GM23338 (cell line): Measurements from ENCODE around the gene IMMP2L. TPM values are rescaled to one million over a fixed set of nuclear protein-coding genes. Genes with fewer than 3 reads are reported as not detected.

Experiments used
- ATAC-seq: fragments of 200-7000 bp; cut with Tn5 transposase; 3 replicates; pipeline ENCODE4 v1.9.1; 2020
- DNase-seq: peaks from one replicate; pipeline ENCODE4 v3.0.0-alpha.2; 2015; ENCODE audit warnings: low spot score
- H2AFZ ChIP-seq: fragments of 200-600 bp; sonication (generic); 2 replicates; pipeline ENCODE4 v1.8.0; 2016; ENCODE audit warnings: antibody characterized with exemption, mild to moderate bottlenecking, moderate library complexity
- H3F3A ChIP-seq: fragments of 200-600 bp; sonication (generic); replicated peaks from 2 replicates; pipeline ENCODE4 v1.8.0; 2017; ENCODE audit warnings: antibody characterized with exemption, mixed run types, low read depth
- H3K27ac ChIP-seq: fragments of 200-600 bp; sonication (generic); 2 replicates; pipeline ENCODE4 v1.6.1; 2016; ENCODE audit warnings: low read depth
- H3K27me3 ChIP-seq: fragments of 200-600 bp; sonication (generic); 2 replicates; pipeline ENCODE4 v1.8.0; 2016; ENCODE audit warnings: mild to moderate bottlenecking, mixed run types, moderate library complexity; ENCODE audit not compliant: insufficient read depth
- H3K36me3 ChIP-seq: fragments of 200-600 bp; sonication (generic); 2 replicates; pipeline ENCODE4 v1.8.0; 2016; ENCODE audit warnings: mild to moderate bottlenecking; ENCODE audit not compliant: insufficient read depth
- H3K4me1 ChIP-seq: fragments of 200-600 bp; sonication (generic); 2 replicates; pipeline ENCODE4 v1.8.0; 2016; ENCODE audit warnings: mild to moderate bottlenecking, moderate library complexity; ENCODE audit not compliant: insufficient read depth
- H3K4me2 ChIP-seq: fragments of 200-600 bp; sonication (generic); 2 replicates; pipeline ENCODE4 v1.7.1; 2017; ENCODE audit warnings: mixed run types
- H3K4me3 ChIP-seq: fragments of 200-600 bp; sonication (generic); 2 replicates; pipeline ENCODE4 v1.6.1; 2016; ENCODE audit warnings: mixed run types
- H3K79me2 ChIP-seq: fragments of 200-600 bp; sonication (generic); replicated peaks from 2 replicates; pipeline ENCODE4 v1.8.0; 2017; ENCODE audit warnings: mild to moderate bottlenecking; ENCODE audit not compliant: insufficient read depth
- H3K9me2 ChIP-seq: fragments of 200-600 bp; sonication (generic); 2 replicates; pipeline ENCODE4 v1.8.0; 2017; ENCODE audit not compliant: insufficient read depth
- H4K20me1 ChIP-seq: fragments of 200-600 bp; sonication (generic); replicated peaks from 2 replicates; pipeline ENCODE4 v1.8.0; 2017; ENCODE audit warnings: mild to moderate bottlenecking; ENCODE audit not compliant: insufficient read depth
- H3K27ac Mint-ChIP-seq: 2 replicates; pipeline ENCODE4 v1.8.0; 2020; ENCODE audit warnings: inconsistent platforms, mild to moderate bottlenecking, moderate library complexity, mixed read lengths
- H3K27me3 Mint-ChIP-seq: 3 replicates; pipeline ENCODE4 v1.8.0; 2022; ENCODE audit warnings: low read depth, mild to moderate bottlenecking, moderate library complexity, mixed read lengths, inconsistent platforms; ENCODE audit not compliant: insufficient read depth, poor library complexity
- H3K36me3 Mint-ChIP-seq: 3 replicates; pipeline ENCODE4 v1.8.0; 2021; ENCODE audit warnings: low read depth, mild to moderate bottlenecking, inconsistent platforms, moderate library complexity, mixed read lengths
- H3K4me1 Mint-ChIP-seq: 3 replicates; pipeline ENCODE4 v1.8.0; 2020; ENCODE audit warnings: mild to moderate bottlenecking, inconsistent platforms, mixed read lengths
- H3K4me3 Mint-ChIP-seq: 3 replicates; pipeline ENCODE4 v1.8.0; 2021; ENCODE audit warnings: moderate library complexity, mild to moderate bottlenecking, inconsistent platforms, mixed read lengths
- H3K9me3 Mint-ChIP-seq: 3 replicates; pipeline ENCODE4 v1.8.0; 2020; ENCODE audit warnings: moderate library complexity, mild to moderate bottlenecking, inconsistent platforms, mixed read lengths
- EZH2 ChIP-seq: fragments of 200-600 bp; sonication (generic); IDR thresholded peaks from one replicate; pipeline ENCODE4 v1.8.0; 2017; ENCODE audit warnings: antibody characterized with exemption, mild to moderate bottlenecking, low read depth; ENCODE audit not compliant: unreplicated experiment
- JUNB ChIP-seq: IDR thresholded peaks from one replicate; pipeline ENCODE4 v1.6.1; 2016; ENCODE audit warnings: antibody characterized with exemption; ENCODE audit not compliant: unreplicated experiment
- NANOG ChIP-seq: IDR thresholded peaks from 2 replicates; pipeline ENCODE4 v1.6.1; 2016; ENCODE audit warnings: antibody characterized with exemption, borderline replicate concordance
- POLR2AphosphoS5 ChIP-seq: IDR thresholded peaks from 2 replicates; pipeline ENCODE4 v1.6.1; 2016; ENCODE audit warnings: antibody characterized with exemption, low read depth
- REST ChIP-seq: IDR thresholded peaks from one replicate; pipeline ENCODE4 v1.6.1; 2018; ENCODE audit warnings: antibody characterized with exemption; ENCODE audit not compliant: unreplicated experiment
- STAT1 ChIP-seq: IDR thresholded peaks from one replicate; pipeline ENCODE4 v1.6.1; 2016; ENCODE audit warnings: antibody characterized with exemption; ENCODE audit not compliant: unreplicated experiment
- ZNF114 ChIP-seq: fragments of 250-450 bp; sonication (Bioruptor Pico); IDR thresholded peaks from 2 replicates; pipeline ENCODE4 v1.5.0; 2020; ENCODE audit warnings: mild to moderate bottlenecking, moderate library complexity
- ZNF331 ChIP-seq: fragments of 250-450 bp; sonication (Bioruptor Pico); IDR thresholded peaks from 2 replicates; pipeline ENCODE4 v1.5.0; 2020; ENCODE audit warnings: low read depth, mild to moderate bottlenecking, moderate library complexity
- ZNF462 ChIP-seq: fragments of 250-450 bp; sonication (Bioruptor Pico); IDR thresholded peaks from 2 replicates; pipeline ENCODE4 v1.5.0; 2020; ENCODE audit warnings: mild to moderate bottlenecking, moderate library complexity
- polyA plus RNA-seq: library from polyadenylated mRNA; unstranded; fragments of >200 nt; fragmentation: Nextera tagmentation; extraction: Ambion mirVana; gene quantifications from 2 replicates; pipeline ENCODE4 v1.2.1, GENCODE V29; 2016
- total RNA-seq: library from RNA; depleted of rRNA; stranded (reverse); fragments of >200 nt; shearing (Covaris generic); gene quantifications from 2 replicates; pipeline ENCODE4 v1.2.3, GENCODE V29; 2014
- TF ChIP-seq, protein P1 (sequence below): IDR thresholded peaks from 2 replicates; pipeline ENCODE4 v1.6.1; 2016; ENCODE audit warnings: antibody characterized with exemption

Gene IMMP2L
- total and polyA plus RNA-seq, 2 experiments from 2014 or later = 7.3 to 14.0 TPM

GRCh38 chr7:110623436-110623835 lies 938.9 kb downstream of the IMMP2L start (continued):
- TF ChIP-seq ZNF462 (CRISPR knock-in tag) (no peak), NANOG (no peak), JUNB (no peak), EZH2 (no peak)

DNA sequence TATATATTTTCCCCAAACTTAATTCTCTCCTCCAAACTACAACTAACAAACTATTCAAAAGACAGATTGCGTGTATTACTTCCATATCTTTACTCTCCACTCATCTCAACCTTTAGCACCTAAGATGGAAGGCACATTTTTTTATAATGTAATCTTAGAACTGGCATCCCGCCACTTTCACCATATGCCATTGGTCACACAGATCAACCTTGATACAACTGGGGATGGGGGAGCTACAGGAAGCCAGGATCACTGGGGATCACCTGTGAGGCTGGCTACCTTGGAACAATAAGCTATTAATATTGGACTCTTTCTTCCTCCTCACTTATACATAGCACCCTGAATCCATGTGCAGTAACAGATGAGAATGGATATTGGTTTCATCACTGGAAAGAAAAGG lies 941.0 kb downstream of the IMMP2L start:
- H3K36me3 Mint-ChIP-seq = no peaks in the 10 kb centered on the region
- no peaks in the 10 kb centered on the region for H3K4me1 Mint-ChIP-seq
- TF ChIP-seq JUNB (no peak), ZNF331 (CRISPR knock-in tag) (no peak), EZH2 (no peak), REST (no peak), POLR2AphosphoS5 (no peak), STAT1 (no peak), ZNF114 (CRISPR knock-in tag) (no peak)
- TF ChIP-seq, protein P1, sequence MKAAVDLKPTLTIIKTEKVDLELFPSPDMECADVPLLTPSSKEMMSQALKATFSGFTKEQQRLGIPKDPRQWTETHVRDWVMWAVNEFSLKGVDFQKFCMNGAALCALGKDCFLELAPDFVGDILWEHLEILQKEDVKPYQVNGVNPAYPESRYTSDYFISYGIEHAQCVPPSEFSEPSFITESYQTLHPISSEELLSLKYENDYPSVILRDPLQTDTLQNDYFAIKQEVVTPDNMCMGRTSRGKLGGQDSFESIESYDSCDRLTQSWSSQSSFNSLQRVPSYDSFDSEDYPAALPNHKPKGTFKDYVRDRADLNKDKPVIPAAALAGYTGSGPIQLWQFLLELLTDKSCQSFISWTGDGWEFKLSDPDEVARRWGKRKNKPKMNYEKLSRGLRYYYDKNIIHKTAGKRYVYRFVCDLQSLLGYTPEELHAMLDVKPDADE = no peak

More for the DNA sequence above, 941.0 kb downstream of the IMMP2L start:
- ATAC-seq (no peak), DNase-seq (no peak)
- Mint-ChIP-seq H3K27me3 (no peaks in the 10 kb centered on the region), H3K9me3 (no peaks in the 10 kb centered on the region), H3K4me3 (no peak overlapping the region), H3K27ac (no peak overlapping the region)
- H3K4me1 ChIP-seq = no peaks in the 10 kb centered on the region
- H3K27ac ChIP-seq = no peak overlapping the region
- H3K9me2 ChIP-seq = peaks cover 11% of the 10 kb centered on the region
- H3K4me2 ChIP-seq = no peak overlapping the region
- H3K4me3 ChIP-seq = no peak overlapping the region
- no peaks in the 10 kb centered on the region for H4K20me1 ChIP-seq
- H3K27me3 ChIP-seq = no peaks in the 10 kb centered on the region
- H3K36me3 ChIP-seq = no peaks in the 10 kb centered on the region
- H3K79me2 ChIP-seq = no peaks in the 10 kb centered on the region
- H2AFZ ChIP-seq = no peak overlapping the region
- H3F3A ChIP-seq = no peaks in the 10 kb centered on the region
